HCT116 (cell line): Measurements from ENCODE around the gene NAP1L1.

Experiments used
- ATF3 ChIP-seq: IDR thresholded peaks from 2 replicates; pipeline ENCODE4 v1.6.1; 2012
- CTCF ChIP-seq, 3 experiments: fragments of 200-600 bp in 1 of 3; sonication (generic) in 1 of 3; IDR thresholded peaks in 2 of 3; conservative IDR thresholded peaks in 1 of 3; 2 replicates each; pipeline ENCODE4 v1.5.1; 2012 to 2017; ENCODE audit warnings: low read depth in 2 of 3, low read length in 2 of 3, antibody characterized with exemption in 1 of 3, borderline replicate concordance in 1 of 3, control low read depth in 1 of 3, mild to moderate bottlenecking in 1 of 3, mixed read lengths in 1 of 3, mixed run types in 1 of 3, moderate library complexity in 1 of 3; ENCODE audit not compliant: insufficient read depth in 1 of 3
- EZH2 ChIP-seq: fragments of 200-600 bp; sonication (generic); IDR thresholded peaks from 2 replicates; pipeline ENCODE4 v1.6.1; 2017; ENCODE audit warnings: antibody characterized with exemption, mixed run types
- EZH2phosphoT487 ChIP-seq: fragments of 200-600 bp; IDR thresholded peaks from 2 replicates; pipeline ENCODE4 v1.6.1; 2018; ENCODE audit warnings: antibody characterized with exemption, borderline replicate concordance
- JUND ChIP-seq: IDR thresholded peaks from 2 replicates; pipeline ENCODE4 v1.6.1; 2012
- POLR2A ChIP-seq: IDR thresholded peaks from 2 replicates; pipeline ENCODE4 v1.7.0; 2011; ENCODE audit warnings: borderline replicate concordance; ENCODE audit not compliant: insufficient read depth, insufficient read length; ENCODE audit errors: extremely low read depth
- REST ChIP-seq: IDR thresholded peaks from 2 replicates; pipeline ENCODE4 v1.6.1; 2012; ENCODE audit warnings: low read depth
- SP1 ChIP-seq: IDR thresholded peaks from 2 replicates; pipeline ENCODE4 v1.6.1; 2012; ENCODE audit warnings: low read depth
- SRF ChIP-seq: IDR thresholded peaks from 2 replicates; pipeline ENCODE4 v1.6.1; 2012; ENCODE audit warnings: low read depth
- YY1 ChIP-seq: IDR thresholded peaks from 2 replicates; pipeline ENCODE4 v1.6.1; 2011; ENCODE audit warnings: low read length, low read depth, moderate library complexity, mild to moderate bottlenecking; ENCODE audit not compliant: insufficient replicate concordance; ENCODE audit errors: extremely low read depth
- ZNF274 ChIP-seq: fragments of 200-500 bp; sonication (Bioruptor generic); IDR thresholded peaks from 2 replicates; pipeline ENCODE4 v1.6.1; 2014; ENCODE audit warnings: mild to moderate bottlenecking, low read depth, low read length, inconsistent platforms

- no peak for TF ChIP-seq CTCF (IDR thresholded peaks at IDR 0.05 in 2 of 3, conservative IDR thresholded peaks at IDR 0.05 in 1 of 3; ENCODE audit: borderline replicate concordance in 1 of 3, insufficient read depth in 1 of 3, low read depth in 2 of 3, low read length in 2 of 3)
- no peak for TF ChIP-seq EZH2
- no peak for TF ChIP-seq ATF3
- no peak for TF ChIP-seq SP1
- TF ChIP-seq SRF: no peak
- no peak for TF ChIP-seq ZNF274
- no peak for TF ChIP-seq REST
- no peak for TF ChIP-seq YY1
- no peak for TF ChIP-seq POLR2A
- no peak for TF ChIP-seq JUND
- TF ChIP-seq EZH2phosphoT487: no peak
These were observed 11.7 kb upstream of the NAP1L1 start for GRCh38 chr12:76096079-76096646.
